ENCODE measurements around the gene EMILIN1.

The EMILIN1 gene

GRCh38 chr2:27127883-27128667 lies 49.7 kb downstream of the EMILIN1 start:
- no peak for DNase-seq

- DNase-seq = no peak
These were observed 50.5 kb downstream of the EMILIN1 start for GRCh38 chr2:27128668-27129571.

GRCh38 chr2:27130396-27130795 lies 52.0 kb downstream of the EMILIN1 start:
- DNase-seq = no peak

- DNase-seq = no peak
These were observed 53.0 kb downstream of the EMILIN1 start for GRCh38 chr2:27131429-27131828.

GRCh38 chr2:27133195-27133875 lies 54.9 kb downstream of the EMILIN1 start:
- DNase-seq = no peak

GRCh38 chr2:27133905-27134780 lies 55.7 kb downstream of the EMILIN1 start, which contains the start of gene PREB:
Gene PREB (minus strand): TSS chr2:27134636. CDS start chr2:27134421, 215 bp downstream.
- DNase-seq = peak; percentile 97

- no peak for DNase-seq
These were observed 56.5 kb downstream of the EMILIN1 start for GRCh38 chr2:27134781-27135477.

- no peak for DNase-seq
These were observed 57.1 kb downstream of the EMILIN1 start for GRCh38 chr2:27135478-27135955.
